ENCODE results near the gene COQ8A. TPM values are rescaled to one million over a fixed set of nuclear protein-coding genes. Genes with fewer than 3 reads are reported as not detected.

Gene COQ8A
- total RNA-seq, 1 donor from 2014 or later = 29.7 TPM

DNA sequence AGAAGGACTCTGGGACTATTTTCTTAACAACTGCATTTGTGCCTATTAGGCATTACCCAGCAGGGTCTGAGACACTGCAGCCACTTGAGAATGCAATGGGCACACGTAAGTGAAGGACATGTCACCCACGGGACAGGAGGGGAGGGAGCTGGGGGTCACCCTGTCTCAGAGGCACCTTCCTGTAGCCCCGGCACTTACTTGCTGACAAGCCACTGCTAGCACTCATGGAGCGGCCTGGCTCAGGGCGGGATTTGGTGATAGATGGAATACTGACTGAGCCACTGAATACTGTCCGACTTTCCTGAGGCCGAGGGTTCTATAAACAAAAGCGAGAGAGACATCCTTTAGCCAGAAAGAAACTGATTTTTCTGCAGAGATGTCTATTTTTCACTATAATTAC is 64.7 kb downstream of the COQ8A start:
- no peak for DNase-seq (ENCODE audit: extremely low spot score, unreplicated experiment)
- Mint-ChIP-seq H3K9me3 (no peaks in the 10 kb centered on the region), H3K4me3 (no peak overlapping the region), H3K27me3 (no peaks in the 10 kb centered on the region), H3K4me1 (ENCODE audit: unreplicated experiment) (no peaks in the 10 kb centered on the region), H3K36me3 (peaks cover 8% of the 10 kb centered on the region), H3K27ac (no peak overlapping the region)
- TF ChIP-seq, protein P1, sequence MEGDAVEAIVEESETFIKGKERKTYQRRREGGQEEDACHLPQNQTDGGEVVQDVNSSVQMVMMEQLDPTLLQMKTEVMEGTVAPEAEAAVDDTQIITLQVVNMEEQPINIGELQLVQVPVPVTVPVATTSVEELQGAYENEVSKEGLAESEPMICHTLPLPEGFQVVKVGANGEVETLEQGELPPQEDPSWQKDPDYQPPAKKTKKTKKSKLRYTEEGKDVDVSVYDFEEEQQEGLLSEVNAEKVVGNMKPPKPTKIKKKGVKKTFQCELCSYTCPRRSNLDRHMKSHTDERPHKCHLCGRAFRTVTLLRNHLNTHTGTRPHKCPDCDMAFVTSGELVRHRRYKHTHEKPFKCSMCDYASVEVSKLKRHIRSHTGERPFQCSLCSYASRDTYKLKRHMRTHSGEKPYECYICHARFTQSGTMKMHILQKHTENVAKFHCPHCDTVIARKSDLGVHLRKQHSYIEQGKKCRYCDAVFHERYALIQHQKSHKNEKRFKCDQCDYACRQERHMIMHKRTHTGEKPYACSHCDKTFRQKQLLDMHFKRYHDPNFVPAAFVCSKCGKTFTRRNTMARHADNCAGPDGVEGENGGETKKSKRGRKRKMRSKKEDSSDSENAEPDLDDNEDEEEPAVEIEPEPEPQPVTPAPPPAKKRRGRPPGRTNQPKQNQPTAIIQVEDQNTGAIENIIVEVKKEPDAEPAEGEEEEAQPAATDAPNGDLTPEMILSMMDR (conservative IDR thresholded peaks at IDR 0.05) = no peak

GRCh38 chr1:227006226-227006796 is 66.2 kb downstream of the COQ8A start:
- DNase-seq (ENCODE audit: extremely low spot score, unreplicated experiment) = no peak
- Mint-ChIP-seq H3K27ac (no peak overlapping the region), H3K9me3 (no peaks in the 10 kb centered on the region), H3K4me3 (no peak overlapping the region), H3K4me1 (ENCODE audit: unreplicated experiment) (no peaks in the 10 kb centered on the region), H3K27me3 (no peaks in the 10 kb centered on the region), H3K36me3 (peaks cover 8% of the 10 kb centered on the region)
- TF ChIP-seq, protein P1 (conservative IDR thresholded peaks at IDR 0.05) = no peak

DNA sequence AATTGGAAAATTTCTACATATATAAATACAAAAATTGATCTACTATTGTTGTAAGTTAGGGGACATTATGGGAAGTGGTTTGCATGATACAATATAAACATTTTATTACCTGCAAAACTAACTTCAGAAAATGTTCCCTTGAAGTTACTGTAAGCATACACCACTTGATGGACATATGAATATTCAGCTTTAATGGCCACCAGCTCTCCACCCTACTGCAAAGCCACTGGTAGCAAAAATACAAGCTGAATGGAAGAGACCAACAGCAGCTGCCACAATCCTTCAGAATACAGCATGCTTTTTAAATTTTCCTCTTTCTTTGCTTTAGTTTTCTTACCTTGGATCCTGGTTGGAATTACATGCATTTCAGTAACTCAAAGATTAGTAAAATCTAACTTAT is 69.8 kb downstream of the COQ8A start:
- no peaks in the 10 kb centered on the region for H3K4me1 Mint-ChIP-seq (ENCODE audit: unreplicated experiment)
- no peak overlapping the region for H3K4me3 Mint-ChIP-seq
- H3K27me3 Mint-ChIP-seq = no peaks in the 10 kb centered on the region
- no peak for DNase-seq (ENCODE audit: extremely low spot score, unreplicated experiment)
- H3K27ac Mint-ChIP-seq = no peak overlapping the region
- H3K36me3 Mint-ChIP-seq = no peaks in the 10 kb centered on the region
- TF ChIP-seq, protein P1 (conservative IDR thresholded peaks at IDR 0.05) = no peak
- H3K9me3 Mint-ChIP-seq = no peaks in the 10 kb centered on the region

DNA sequence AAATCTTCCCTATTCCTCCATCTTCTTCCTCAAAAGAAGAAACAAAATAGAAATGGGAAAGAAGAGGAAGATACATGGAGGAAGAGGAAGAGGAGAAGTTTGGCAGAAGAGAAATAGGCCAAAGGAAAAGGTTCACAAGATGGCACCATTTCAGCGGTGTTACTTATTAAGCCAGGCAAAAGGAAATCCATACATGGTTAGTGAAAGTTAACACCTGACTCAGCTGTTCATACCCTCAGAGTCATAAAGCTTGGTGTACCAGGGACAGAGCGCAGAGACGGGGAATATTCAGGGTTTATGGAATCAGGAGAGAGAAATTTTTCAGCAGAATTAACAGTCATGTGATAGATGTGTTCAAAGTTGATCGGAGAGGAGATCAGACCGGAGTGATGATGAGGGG is 70.6 kb downstream of the COQ8A start:
- Mint-ChIP-seq H3K4me1 (ENCODE audit: unreplicated experiment) (no peaks in the 10 kb centered on the region), H3K27ac (no peak overlapping the region), H3K36me3 (peaks cover 4% of the 10 kb centered on the region), H3K4me3 (no peak overlapping the region), H3K9me3 (no peaks in the 10 kb centered on the region), H3K27me3 (no peaks in the 10 kb centered on the region)
- TF ChIP-seq, protein P1 (conservative IDR thresholded peaks at IDR 0.05) = no peak
- DNase-seq (ENCODE audit: extremely low spot score, unreplicated experiment) = no peak

DNA sequence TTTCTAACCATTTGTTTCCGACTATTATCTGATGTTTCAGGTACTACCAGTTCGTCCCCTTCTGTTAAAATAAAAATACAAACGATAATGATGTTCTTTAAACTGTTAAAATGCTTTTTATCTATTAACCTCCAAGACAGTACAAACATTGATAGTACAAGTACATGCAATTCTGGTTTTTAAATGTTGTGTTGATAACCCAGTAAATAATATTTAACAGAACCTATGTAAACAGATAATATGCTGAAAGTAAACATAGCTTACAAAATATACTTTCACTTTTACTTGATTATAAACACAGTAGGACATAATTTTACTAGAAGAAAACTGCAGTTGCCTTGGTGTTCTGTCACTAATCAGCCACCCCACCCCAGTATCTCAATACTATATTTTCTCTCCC is 76.9 kb downstream of the COQ8A start:
- H3K4me3 Mint-ChIP-seq = no peak overlapping the region
- H3K4me1 Mint-ChIP-seq (ENCODE audit: unreplicated experiment) = no peaks in the 10 kb centered on the region
- DNase-seq (ENCODE audit: extremely low spot score, unreplicated experiment) = no peak
- H3K27ac Mint-ChIP-seq = no peak overlapping the region
- peaks cover 7% of the 10 kb centered on the region for H3K9me3 Mint-ChIP-seq
- H3K27me3 Mint-ChIP-seq = no peaks in the 10 kb centered on the region
- peaks cover 37% of the 10 kb centered on the region for H3K36me3 Mint-ChIP-seq
- TF ChIP-seq, protein P1 (conservative IDR thresholded peaks at IDR 0.05) = no peak

GRCh38 chr1:227032396-227032795 is 92.3 kb downstream of the COQ8A start:
- Mint-ChIP-seq H3K9me3 (no peaks in the 10 kb centered on the region), H3K27ac (no peak overlapping the region), H3K4me1 (ENCODE audit: unreplicated experiment) (no peaks in the 10 kb centered on the region), H3K4me3 (no peak overlapping the region), H3K36me3 (peaks cover 17% of the 10 kb centered on the region), H3K27me3 (no peaks in the 10 kb centered on the region)
- no peak for DNase-seq (ENCODE audit: extremely low spot score, unreplicated experiment)
- TF ChIP-seq, protein P1 (conservative IDR thresholded peaks at IDR 0.05) = no peak
